Mesendoderm (in vitro differentiated cells): ENCODE results near the gene SSR2.

Experiments
- DNase-seq: peaks from one replicate; pipeline ENCODE4 v3.0.0; 2013
- H2AK5ac ChIP-seq: 2 replicates; pipeline ENCODE4 v1.6.1; 2013; ENCODE audit warnings: low read length, inconsistent platforms
- H2BK120ac ChIP-seq: 2 replicates; pipeline ENCODE4 v1.6.1; 2013; ENCODE audit warnings: low read depth, mild to moderate bottlenecking, low read length, moderate library complexity, mixed read lengths
- H2BK15ac ChIP-seq: replicated peaks from 2 replicates; pipeline ENCODE4 v1.6.1; 2013; ENCODE audit warnings: low read depth, mild to moderate bottlenecking, moderate library complexity
- H2BK5ac ChIP-seq: 2 replicates; pipeline ENCODE4 v1.6.1; 2013; ENCODE audit warnings: low read length, inconsistent platforms
- H3K18ac ChIP-seq: 2 replicates; pipeline ENCODE4 v1.6.1; 2013; ENCODE audit warnings: mild to moderate bottlenecking, low read length, mixed read lengths
- H3K23ac ChIP-seq: one replicate; pipeline ENCODE4 v1.6.1; 2013; ENCODE audit warnings: low read length
- H3K27ac ChIP-seq: 2 replicates; pipeline ENCODE4 v1.5.1; 2013; ENCODE audit warnings: low read depth, mild to moderate bottlenecking, inconsistent platforms, low read length, moderate library complexity
- H3K27me3 ChIP-seq: 2 replicates; pipeline ENCODE4 v1.6.1; 2013; ENCODE audit warnings: low read length, control low read depth, mild to moderate bottlenecking, inconsistent platforms; ENCODE audit not compliant: insufficient read depth, poor library complexity
- H3K36me3 ChIP-seq: 2 replicates; pipeline ENCODE4 v1.6.1; 2013; ENCODE audit warnings: low read length, inconsistent platforms; ENCODE audit not compliant: control insufficient read depth, insufficient read depth
- H3K4ac ChIP-seq: one replicate; pipeline ENCODE4 v1.6.1; 2013; ENCODE audit warnings: low read depth, mild to moderate bottlenecking, low read length, moderate library complexity
- H3K4me1 ChIP-seq: 2 replicates; pipeline ENCODE4 v1.6.1; 2013; ENCODE audit warnings: low read depth, low read length, inconsistent platforms; ENCODE audit not compliant: control insufficient read depth
- H3K4me2 ChIP-seq: 2 replicates; pipeline ENCODE4 v1.6.1; 2013; ENCODE audit warnings: low read length
- H3K4me3 ChIP-seq: 2 replicates; pipeline ENCODE4 v1.5.1; 2013; ENCODE audit warnings: mild to moderate bottlenecking, low read length
- H3K56ac ChIP-seq: one replicate; pipeline ENCODE4 v1.6.1; 2013; ENCODE audit warnings: low read length
- H3K79me1 ChIP-seq: 2 replicates; pipeline ENCODE4 v1.6.1; 2013; ENCODE audit warnings: low read length, inconsistent platforms
- H3K79me2 ChIP-seq: 2 replicates; pipeline ENCODE4 v1.6.1; 2013; ENCODE audit warnings: mild to moderate bottlenecking, low read length; ENCODE audit not compliant: control insufficient read depth, insufficient read depth
- H3K9ac ChIP-seq: 2 replicates; pipeline ENCODE4 v1.6.1; 2013; ENCODE audit warnings: low read length, inconsistent platforms
- H4K5ac ChIP-seq: one replicate; pipeline ENCODE4 v1.6.1; 2013; ENCODE audit warnings: low read length
- H4K8ac ChIP-seq: one replicate; pipeline ENCODE4 v1.6.1; 2013; ENCODE audit warnings: low read depth, mild to moderate bottlenecking, control low read depth, low read length, moderate library complexity
- whole genome bisulfite sequencing: extraction: QIAGEN DNeasy Blood & Tissue Kit; methylation state at CpG from one replicate; pipeline ENCODE4 v1.1.7; 2013; ENCODE audit warnings: low lambda C conversion rate, missing lambda C conversion rate; ENCODE audit not compliant: insufficient coverage; ENCODE audit errors: extremely low coverage; 5-methylcytosine and 5-hydroxymethylcytosine counted together

SSR2 gene

GRCh38 chr1:156021954-156022353 lies 1.2 kb upstream of the SSR2 start:
- no peak overlapping the region for H3K9ac ChIP-seq
- peaks cover 3% of the 10 kb centered on the region for H3K36me3 ChIP-seq
- H3K56ac ChIP-seq: no peak overlapping the region
- H3K18ac ChIP-seq: no peak overlapping the region
- H3K4me3 ChIP-seq: no peak overlapping the region
- no CpG with 5 or more reads among the region's 2 CpGs for WGBS
- no peak overlapping the region for H2BK5ac ChIP-seq
- H4K8ac ChIP-seq: no peak overlapping the region
- no peaks in the 10 kb centered on the region for H3K27me3 ChIP-seq
- H3K4me1 ChIP-seq: peaks cover 2% of the 10 kb centered on the region
- no peak overlapping the region for H2BK120ac ChIP-seq
- H3K4me2 ChIP-seq: no peak overlapping the region
- H2AK5ac ChIP-seq: no peak overlapping the region
- peaks cover 17% of the 10 kb centered on the region for H3K79me2 ChIP-seq
- H3K79me1 ChIP-seq: peaks cover 9% of the 10 kb centered on the region
- H3K23ac ChIP-seq: no peak overlapping the region
- no peak overlapping the region for H2BK15ac ChIP-seq
- no peak overlapping the region for H3K4ac ChIP-seq
- H3K27ac ChIP-seq: no peak overlapping the region
- no peak overlapping the region for H4K5ac ChIP-seq
- no peak for DNase-seq

GRCh38 chr1:156021093-156021428 lies 310 bp upstream of the SSR2 start:
- no peaks in the 10 kb centered on the region for H3K27me3 ChIP-seq
- H2BK120ac ChIP-seq: no peak overlapping the region
- no peak overlapping the region for H3K23ac ChIP-seq
- no peak overlapping the region for H4K8ac ChIP-seq
- no peak overlapping the region for H2BK15ac ChIP-seq
- peaks cover 2% of the 10 kb centered on the region for H3K4me1 ChIP-seq
- H4K5ac ChIP-seq: no peak overlapping the region
- H2AK5ac ChIP-seq: no peak overlapping the region
- H2BK5ac ChIP-seq: no peak overlapping the region
- peaks cover 20% of the 10 kb centered on the region for H3K79me2 ChIP-seq
- H3K18ac ChIP-seq: no peak overlapping the region
- no peak overlapping the region for H3K4ac ChIP-seq
- peaks cover 9% of the 10 kb centered on the region for H3K79me1 ChIP-seq
- DNase-seq: no peak
- H3K4me2 ChIP-seq: peak overlapping the region; percentile 23
- no peak overlapping the region for H3K56ac ChIP-seq
- H3K4me3 ChIP-seq: no peak overlapping the region
- peaks cover 6% of the 10 kb centered on the region for H3K36me3 ChIP-seq
- peak overlapping the region; percentile 40 for H3K9ac ChIP-seq
- no peak overlapping the region for H3K27ac ChIP-seq
- WGBS: no CpG with 5 or more reads among the region's 4 CpGs

DNA sequence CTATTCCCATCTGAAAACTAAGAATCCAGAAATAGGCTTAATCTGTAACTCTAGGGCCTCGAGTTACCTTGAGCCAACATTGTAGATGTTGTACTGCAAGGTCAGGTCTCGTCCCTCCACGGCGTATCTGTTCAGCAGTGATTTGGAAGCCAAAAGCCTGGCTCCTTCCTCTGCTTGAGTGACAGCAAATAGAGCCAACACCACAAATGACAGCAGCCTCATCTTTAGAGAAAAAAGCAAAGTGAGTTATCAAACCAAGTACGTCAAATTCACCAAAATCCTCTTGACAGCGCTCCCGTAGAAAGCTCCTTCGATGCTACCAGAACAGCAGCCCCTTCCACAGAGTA lies 832 bp downstream of the SSR2 start:
- no peak overlapping the region for H3K23ac ChIP-seq
- no peak for DNase-seq
- H3K4me2 ChIP-seq: peak overlapping the region; percentile 57
- no peak overlapping the region for H3K18ac ChIP-seq
- peaks cover 6% of the 10 kb centered on the region for H3K36me3 ChIP-seq
- H3K56ac ChIP-seq: peak overlapping the region; percentile 97
- H3K9ac ChIP-seq: peak overlapping the region; percentile 89
- H4K8ac ChIP-seq: no peak overlapping the region
- no peak overlapping the region for H2BK5ac ChIP-seq
- H3K27ac ChIP-seq: no peak overlapping the region
- H3K27me3 ChIP-seq: no peaks in the 10 kb centered on the region
- H4K5ac ChIP-seq: no peak overlapping the region
- peak overlapping the region; percentile 33 for H2AK5ac ChIP-seq
- peaks cover 9% of the 10 kb centered on the region for H3K79me1 ChIP-seq
- WGBS: no CpG with 5 or more reads among the region's 8 CpGs
- H2BK15ac ChIP-seq: no peak overlapping the region
- H3K4me3 ChIP-seq: peak overlapping the region; percentile 86
- peaks cover 2% of the 10 kb centered on the region for H3K4me1 ChIP-seq
- peaks cover 20% of the 10 kb centered on the region for H3K79me2 ChIP-seq
- peak overlapping the region; percentile 40 for H3K4ac ChIP-seq
- H2BK120ac ChIP-seq: no peak overlapping the region

DNA sequence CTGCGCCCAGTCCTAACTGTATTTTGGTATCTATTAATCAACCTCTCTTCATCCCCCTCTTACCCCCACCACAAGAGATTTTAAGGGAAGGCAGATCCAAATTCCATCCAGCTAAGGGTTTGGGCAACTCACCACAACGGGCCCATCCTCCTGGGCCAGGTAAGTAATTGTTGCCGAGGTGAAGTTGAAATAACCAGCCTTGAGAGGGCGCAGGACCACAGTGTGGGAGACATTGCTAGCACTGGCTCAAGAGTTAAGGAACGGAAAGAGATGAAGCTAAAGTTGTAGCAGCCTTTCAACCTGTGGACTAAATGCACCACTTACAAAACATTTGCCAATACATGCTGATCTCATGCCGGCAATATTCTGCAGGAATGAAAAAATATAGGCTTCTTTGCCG lies 5.9 kb downstream of the SSR2 start:
- H3K4me3 ChIP-seq: no peak overlapping the region
- H3K79me2 ChIP-seq: peaks cover 13% of the 10 kb centered on the region
- DNase-seq: peak; percentile 41
- no peak overlapping the region for H2BK5ac ChIP-seq
- no peak overlapping the region for H3K4me2 ChIP-seq
- no peak overlapping the region for H3K18ac ChIP-seq
- no peak overlapping the region for H3K4ac ChIP-seq
- peaks cover 2% of the 10 kb centered on the region for H3K4me1 ChIP-seq
- H2AK5ac ChIP-seq: no peak overlapping the region
- no peak overlapping the region for H2BK120ac ChIP-seq
- peaks cover 21% of the 10 kb centered on the region for H3K36me3 ChIP-seq
- no peak overlapping the region for H3K9ac ChIP-seq
- peaks cover 10% of the 10 kb centered on the region for H3K79me1 ChIP-seq
- H3K56ac ChIP-seq: no peak overlapping the region
- H2BK15ac ChIP-seq: no peak overlapping the region
- H3K23ac ChIP-seq: no peak overlapping the region
- H3K27me3 ChIP-seq: no peaks in the 10 kb centered on the region
- no peak overlapping the region for H4K5ac ChIP-seq
- no CpG with 5 or more reads among the region's 7 CpGs for WGBS
- no peak overlapping the region for H3K27ac ChIP-seq
- H4K8ac ChIP-seq: no peak overlapping the region

- Histone ChIP-seq H3K23ac (no peak overlapping the region), H3K27ac (no peak overlapping the region), H3K18ac (no peak overlapping the region), H3K4me2 (no peak overlapping the region), H2AK5ac (no peak overlapping the region), H3K36me3 (peaks cover 24% of the 10 kb centered on the region), H3K9ac (no peak overlapping the region), H2BK15ac (no peak overlapping the region), H4K5ac (no peak overlapping the region), H3K56ac (no peak overlapping the region), H3K27me3 (no peaks in the 10 kb centered on the region), H3K4me1 (no peaks in the 10 kb centered on the region), H3K4ac (no peak overlapping the region), H2BK5ac (no peak overlapping the region), H4K8ac (no peak overlapping the region), H3K4me3 (no peak overlapping the region), H2BK120ac (no peak overlapping the region), H3K79me2 (peaks cover 2% of the 10 kb centered on the region), H3K79me1 (peaks cover 2% of the 10 kb centered on the region)
- no CpG with 5 or more reads among the region's 4 CpGs for WGBS
- no peak for DNase-seq
These were observed 8.5 kb downstream of the SSR2 start for GRCh38 chr1:156012051-156012817.

- Histone ChIP-seq H3K79me1 (peaks cover 2% of the 10 kb centered on the region), H4K8ac (no peak overlapping the region), H2AK5ac (no peak overlapping the region), H3K18ac (no peak overlapping the region), H4K5ac (no peak overlapping the region), H3K36me3 (peaks cover 22% of the 10 kb centered on the region), H2BK5ac (no peak overlapping the region), H3K4me3 (no peak overlapping the region), H3K4ac (no peak overlapping the region), H3K23ac (no peak overlapping the region), H3K9ac (no peak overlapping the region), H2BK120ac (no peak overlapping the region), H3K4me1 (no peaks in the 10 kb centered on the region), H3K79me2 (no peaks in the 10 kb centered on the region), H3K27me3 (no peaks in the 10 kb centered on the region), H3K56ac (no peak overlapping the region), H3K27ac (peak overlapping the region; percentile 26), H2BK15ac (no peak overlapping the region), H3K4me2 (no peak overlapping the region)
- no peak for DNase-seq
- WGBS: no CpG with 5 or more reads among the region's 3 CpGs
These were observed 11.3 kb downstream of the SSR2 start for GRCh38 chr1:156009404-156009803.
